Activated effector memory CD4-positive, alpha-beta T cell treated with Interleukin-2 at 50 U/mL for 16 hours (primary cell): ENCODE data around the gene LAT.

Experiments
- DNase-seq: peaks from one replicate; pipeline ENCODE4 v3.0.0-alpha.2; 2020

Gene LAT

GRCh38 chr16:29009050-29009837 is 24.4 kb downstream of the LAT start:
- DNase-seq = no peak

GRCh38 chr16:29009838-29010166 is 24.9 kb downstream of the LAT start:
- DNase-seq = no peak

GRCh38 chr16:29011112-29011511 is 26.3 kb downstream of the LAT start:
- DNase-seq = no peak

DNA sequence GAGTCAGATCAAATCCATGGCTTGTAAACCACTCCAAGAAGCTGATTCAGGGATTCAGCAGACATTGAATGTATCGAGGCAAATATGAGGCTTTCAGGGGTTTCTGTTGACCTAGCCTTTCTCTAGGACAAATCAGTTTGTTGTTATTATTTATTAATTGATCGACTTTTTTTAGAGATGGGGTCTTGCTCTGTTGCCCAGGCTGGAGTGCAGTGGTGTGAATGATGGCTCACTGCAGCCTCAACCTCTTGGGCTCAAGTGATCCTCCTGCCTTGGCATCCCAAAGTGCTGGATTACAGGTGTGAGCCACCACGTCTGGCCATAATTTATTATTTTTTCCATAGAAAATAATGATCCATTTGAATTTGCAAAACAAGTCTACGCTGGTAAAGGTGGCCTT is 27.0 kb downstream of the LAT start:
- no peak for DNase-seq

- DNase-seq = no peak
Measured at GRCh38 chr16:29012913-29013553, 28.2 kb downstream of the LAT start.

GRCh38 chr16:29014561-29015069 is 29.8 kb downstream of the LAT start:
- no peak for DNase-seq

- DNase-seq = no peak
Measured at GRCh38 chr16:29022196-29022595, 37.3 kb downstream of the LAT start.

- no peak for DNase-seq
Measured at GRCh38 chr16:29023279-29024277, 38.7 kb downstream of the LAT start.

DNA sequence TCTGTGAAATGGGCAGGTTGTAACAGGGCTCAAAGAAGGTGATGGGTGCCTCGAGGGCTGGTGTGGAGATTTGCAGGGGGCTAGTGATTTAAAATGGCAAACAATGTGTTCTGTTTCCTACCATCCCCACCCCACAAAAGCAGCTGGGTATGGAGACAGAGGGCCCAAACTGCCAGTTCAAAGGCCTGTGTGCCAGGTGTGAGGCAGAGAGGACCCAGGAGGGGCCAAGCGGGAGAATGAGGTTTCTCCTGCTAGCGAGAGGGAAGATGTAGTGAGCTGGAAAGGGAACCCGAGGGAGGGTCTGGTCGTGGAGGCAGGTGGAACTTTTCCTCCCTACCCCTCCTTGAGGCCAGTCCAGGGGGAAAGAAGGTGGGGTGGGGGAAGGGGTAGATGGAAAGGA is 39.4 kb downstream of the LAT start:
- DNase-seq = no peak

DNA sequence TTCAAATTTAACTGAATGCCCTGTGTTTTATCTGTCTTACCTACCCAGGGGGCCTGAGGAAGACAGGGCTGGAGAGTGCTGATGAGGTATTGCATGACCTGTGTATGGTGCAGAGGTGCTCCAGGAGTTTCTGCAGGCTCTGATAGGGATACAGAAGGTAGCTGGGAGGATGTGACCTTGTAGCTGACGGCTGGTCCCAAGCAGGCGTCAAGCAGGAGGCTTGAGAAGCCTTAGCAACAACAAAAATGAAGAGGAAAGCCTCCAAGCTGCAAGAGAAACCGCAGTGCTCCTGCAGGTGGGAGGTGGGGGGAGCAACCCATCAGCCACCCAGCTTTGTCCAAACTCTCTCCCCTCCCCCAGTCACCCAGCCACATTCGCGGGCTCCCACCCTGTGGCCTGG is 40.4 kb downstream of the LAT start:
- no peak for DNase-seq

- no peak for DNase-seq
Measured at GRCh38 chr16:29025735-29026134, 40.9 kb downstream of the LAT start.

DNA sequence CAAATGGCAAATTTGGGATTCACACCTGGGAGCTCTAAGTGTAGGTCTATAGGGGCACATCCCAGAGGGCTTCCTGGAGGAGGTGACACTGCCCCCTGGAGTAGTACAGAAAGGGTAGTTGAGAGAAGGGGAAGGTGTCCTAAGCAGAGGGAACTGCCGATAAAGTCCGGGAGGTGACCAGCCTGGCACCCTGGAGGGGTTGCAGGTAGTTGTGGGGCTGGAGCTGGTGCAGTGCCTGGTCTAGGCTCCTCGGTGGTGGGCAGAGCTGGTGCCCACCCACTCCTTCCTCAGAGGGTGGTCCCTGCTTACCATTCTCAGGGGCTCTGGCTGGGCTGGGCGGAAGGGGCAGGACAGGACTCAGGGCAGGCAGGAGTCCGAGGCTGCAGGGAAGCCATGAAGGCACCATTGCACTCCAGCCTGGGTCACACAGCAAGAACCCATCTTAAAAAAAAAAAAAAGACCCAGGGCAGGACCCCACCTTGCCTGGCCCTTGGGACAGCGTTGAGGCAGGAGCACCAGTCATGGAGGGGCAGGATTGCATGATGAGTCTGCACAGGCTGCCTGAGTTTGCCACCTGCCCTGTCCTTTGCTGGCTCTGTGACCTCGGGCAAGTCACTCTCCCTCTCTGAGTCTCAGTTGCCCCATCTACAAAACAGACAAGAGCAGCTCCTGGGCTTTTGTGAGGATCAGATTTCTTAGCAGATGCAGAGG is 43.8 kb downstream of the LAT start:
- DNase-seq = no peak

GRCh38 chr16:29029168-29029994 is 44.5 kb downstream of the LAT start:
- DNase-seq = peak; percentile 48

DNA sequence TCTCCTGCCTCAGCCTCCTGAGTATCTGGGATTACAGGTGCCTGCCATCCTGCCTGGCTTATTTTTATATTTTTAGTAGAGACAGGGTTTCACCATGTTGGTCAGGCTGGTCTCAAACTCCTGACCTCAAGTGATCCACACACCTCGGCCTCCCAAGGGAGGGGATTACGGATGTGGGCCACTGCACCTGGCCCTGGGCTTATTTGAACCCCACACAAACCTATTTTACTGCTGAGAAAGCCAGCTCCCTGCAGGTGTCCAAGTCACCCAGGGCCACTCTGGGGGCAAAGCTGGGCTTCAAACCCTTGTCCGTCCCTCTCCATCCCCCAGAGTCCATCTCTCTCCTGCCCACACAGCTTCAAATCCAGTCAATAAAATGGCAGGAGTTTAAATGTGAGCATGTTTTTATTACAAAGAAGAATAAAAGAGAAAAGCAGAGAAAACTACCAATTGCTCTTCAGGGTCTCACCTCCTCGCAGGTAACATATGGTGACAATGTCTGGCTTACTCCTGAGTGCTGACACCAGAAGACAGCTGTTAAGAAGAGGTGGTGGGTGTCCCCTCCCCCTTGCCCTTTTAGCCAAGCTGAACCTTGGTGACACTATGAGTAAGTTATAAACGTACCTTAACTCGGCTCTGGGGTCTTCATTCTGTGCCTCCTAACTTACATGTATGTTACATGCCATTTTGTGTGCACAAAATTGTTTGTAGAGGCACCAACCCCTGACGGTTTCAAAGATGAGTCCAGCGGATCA is 45.4 kb downstream of the LAT start:
- DNase-seq = no peak
